ENCODE measurements around the gene CD55.

GRCh38 chr1:207312604-207312920 lies 8.9 kb upstream of the CD55 start:
- TF ChIP-seq, protein P1, sequence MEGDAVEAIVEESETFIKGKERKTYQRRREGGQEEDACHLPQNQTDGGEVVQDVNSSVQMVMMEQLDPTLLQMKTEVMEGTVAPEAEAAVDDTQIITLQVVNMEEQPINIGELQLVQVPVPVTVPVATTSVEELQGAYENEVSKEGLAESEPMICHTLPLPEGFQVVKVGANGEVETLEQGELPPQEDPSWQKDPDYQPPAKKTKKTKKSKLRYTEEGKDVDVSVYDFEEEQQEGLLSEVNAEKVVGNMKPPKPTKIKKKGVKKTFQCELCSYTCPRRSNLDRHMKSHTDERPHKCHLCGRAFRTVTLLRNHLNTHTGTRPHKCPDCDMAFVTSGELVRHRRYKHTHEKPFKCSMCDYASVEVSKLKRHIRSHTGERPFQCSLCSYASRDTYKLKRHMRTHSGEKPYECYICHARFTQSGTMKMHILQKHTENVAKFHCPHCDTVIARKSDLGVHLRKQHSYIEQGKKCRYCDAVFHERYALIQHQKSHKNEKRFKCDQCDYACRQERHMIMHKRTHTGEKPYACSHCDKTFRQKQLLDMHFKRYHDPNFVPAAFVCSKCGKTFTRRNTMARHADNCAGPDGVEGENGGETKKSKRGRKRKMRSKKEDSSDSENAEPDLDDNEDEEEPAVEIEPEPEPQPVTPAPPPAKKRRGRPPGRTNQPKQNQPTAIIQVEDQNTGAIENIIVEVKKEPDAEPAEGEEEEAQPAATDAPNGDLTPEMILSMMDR (IDR thresholded peaks at IDR 0.05): no peak
- TF ChIP-seq POLR2A (IDR thresholded peaks at IDR 0.05): no peak
